Activated CD4-positive, alpha-beta T cell treated with anti-CD3 and anti-CD28 coated beads, Interleukin-2, Interleukin-6, amounts not matched to agents 100 ng/mL and 50 ng/mL, durations not matched to agents 16 hours and 8 hours (primary cell): Measurements from ENCODE around the gene USP5.
A peak's percentile ranks its signal among the peaks of the same experiment; 100 is the strongest.
"Not testable (repeated sequence)": the region's sequence is repeated elsewhere in the genome, so short reads cannot be mapped to it uniquely, and the experiment has no call there.

Source experiments
- DNase-seq: peaks from one replicate; pipeline ENCODE4 v3.0.0-alpha.2; 2020

The USP5 gene

DNA sequence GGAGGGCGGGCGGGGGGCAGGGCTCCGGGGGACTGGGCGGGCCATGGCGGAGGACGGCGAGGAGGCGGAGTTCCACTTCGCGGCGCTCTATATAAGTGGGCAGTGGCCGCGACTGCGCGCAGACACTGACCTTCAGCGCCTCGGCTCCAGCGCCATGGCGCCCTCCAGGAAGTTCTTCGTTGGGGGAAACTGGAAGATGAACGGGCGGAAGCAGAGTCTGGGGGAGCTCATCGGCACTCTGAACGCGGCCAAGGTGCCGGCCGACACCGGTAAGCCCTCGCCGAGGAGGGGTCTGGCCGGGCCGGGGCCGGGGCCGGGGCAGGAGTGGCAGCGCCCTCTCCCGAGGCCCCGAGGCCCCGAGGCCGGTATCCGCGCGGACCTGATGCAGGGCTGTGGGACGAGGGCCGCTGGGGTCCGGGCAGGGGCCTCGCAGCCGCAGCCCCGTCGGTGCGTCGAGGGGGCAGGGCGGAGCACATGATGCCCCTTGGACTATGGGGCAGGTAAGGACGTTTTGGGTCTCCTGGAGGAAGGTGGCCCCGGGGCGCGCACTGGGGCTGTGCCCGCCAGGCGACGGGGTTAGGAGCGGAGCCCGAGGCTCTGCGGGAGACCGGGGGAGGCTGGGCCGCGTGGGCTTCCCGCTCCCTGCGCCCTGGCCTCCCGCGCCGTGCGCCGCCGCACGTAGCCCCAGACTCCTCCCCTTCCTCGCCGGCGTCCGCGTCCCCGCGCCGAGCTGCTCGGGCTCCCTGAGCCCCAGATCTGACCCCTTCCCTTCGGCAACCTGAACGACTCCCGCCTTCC lies 15.7 kb downstream of the USP5 start, which contains the start of gene TPI1:
TSS of gene TPI1 (plus strand) at position 119 of the 798 bp plus-strand sequence. CDS start at position 155, 36 bp downstream.
- peak; percentile 91 for DNase-seq

DNA sequence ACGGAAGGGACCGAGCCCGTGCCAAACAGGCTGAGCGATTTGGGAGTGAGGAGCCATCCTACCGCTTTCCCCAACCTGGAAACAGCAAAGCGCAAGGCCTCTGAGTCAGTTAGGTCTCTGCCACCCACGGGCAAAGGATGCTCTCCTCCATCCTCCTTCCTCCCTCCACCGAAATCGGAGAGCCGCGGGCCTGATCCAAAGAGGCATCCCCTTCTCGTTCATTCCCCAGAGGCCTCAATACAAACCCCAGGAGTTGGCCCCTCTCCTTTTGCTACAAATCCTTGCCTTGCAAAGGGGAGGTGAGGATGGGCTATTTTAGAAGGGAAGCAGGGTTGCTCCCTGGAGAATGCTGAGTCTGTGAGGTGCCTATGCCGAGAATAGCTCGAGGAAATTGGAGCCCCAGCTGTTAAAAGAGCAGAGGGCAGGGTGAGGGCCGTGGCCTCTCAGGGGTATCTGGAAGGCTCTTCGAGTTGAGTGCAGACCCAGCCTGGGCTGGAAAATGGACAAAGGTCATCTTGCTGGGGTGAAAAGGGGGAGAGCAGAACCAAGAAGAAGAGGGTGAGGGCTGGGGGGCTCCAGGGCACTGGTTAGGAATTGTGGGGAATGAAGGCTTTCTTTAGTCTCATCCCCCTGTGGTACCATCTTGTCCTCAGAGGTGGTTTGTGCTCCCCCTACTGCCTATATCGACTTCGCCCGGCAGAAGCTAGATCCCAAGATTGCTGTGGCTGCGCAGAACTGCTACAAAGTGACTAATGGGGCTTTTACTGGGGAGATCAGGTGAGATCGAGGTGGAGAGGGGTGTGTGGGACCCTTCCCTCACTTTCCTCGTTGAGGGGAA lies 16.5 kb downstream of the USP5 start:
- peak; percentile 15 for DNase-seq

DNA sequence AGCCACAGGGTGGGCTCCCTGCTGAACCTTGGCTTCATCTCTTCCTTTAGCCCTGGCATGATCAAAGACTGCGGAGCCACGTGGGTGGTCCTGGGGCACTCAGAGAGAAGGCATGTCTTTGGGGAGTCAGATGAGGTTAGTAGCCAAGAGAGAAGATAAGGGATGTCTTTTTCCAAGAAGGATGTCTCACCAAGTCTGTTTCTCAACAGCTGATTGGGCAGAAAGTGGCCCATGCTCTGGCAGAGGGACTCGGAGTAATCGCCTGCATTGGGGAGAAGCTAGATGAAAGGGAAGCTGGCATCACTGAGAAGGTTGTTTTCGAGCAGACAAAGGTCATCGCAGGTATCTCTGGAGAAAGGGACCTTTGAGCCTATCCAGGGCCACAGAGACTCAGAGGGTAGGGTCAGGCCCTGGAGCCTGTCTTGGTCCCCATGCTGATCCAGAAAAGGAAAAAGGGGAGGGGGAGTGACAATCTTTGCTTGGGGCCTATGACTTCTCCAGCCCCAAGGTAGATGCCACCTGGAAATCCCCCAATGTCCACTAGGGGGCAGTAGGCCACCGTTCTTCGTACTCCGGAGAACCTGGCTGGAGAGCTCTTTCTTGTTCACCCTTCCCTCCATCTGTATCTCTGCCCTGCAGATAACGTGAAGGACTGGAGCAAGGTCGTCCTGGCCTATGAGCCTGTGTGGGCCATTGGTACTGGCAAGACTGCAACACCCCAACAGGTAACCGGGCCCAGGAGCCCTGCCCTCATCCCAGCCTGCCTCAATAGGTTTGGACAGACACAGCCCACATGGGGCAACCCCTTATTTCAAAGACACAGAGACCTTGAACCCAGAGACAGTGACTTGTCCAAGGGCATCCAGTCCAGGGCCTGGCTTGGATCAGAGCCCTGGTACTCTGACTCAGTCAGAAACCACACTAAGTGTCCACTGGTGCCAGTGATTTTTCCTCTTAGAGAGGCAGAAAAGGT lies 17.4 kb downstream of the USP5 start:
- peak; percentile 90 for DNase-seq

GRCh38 chr12:6870304-6870703 lies 18.4 kb downstream of the USP5 start:
- DNase-seq: not testable (repeated sequence)

GRCh38 chr12:6871052-6871957 lies 19.4 kb downstream of the USP5 start:
- peak; percentile 65 for DNase-seq

GRCh38 chr12:6872073-6873048 lies 20.4 kb downstream of the USP5 start:
- DNase-seq: peak; percentile 90

- DNase-seq: peak; percentile 99
These were observed 21.4 kb downstream of the USP5 start, which contains the start of gene SPSB2 for GRCh38 chr12:6873094-6874014. SPSB2 (minus strand) TSS chr12:6873303; CDS start chr12:6872901, 402 bp downstream.

DNA sequence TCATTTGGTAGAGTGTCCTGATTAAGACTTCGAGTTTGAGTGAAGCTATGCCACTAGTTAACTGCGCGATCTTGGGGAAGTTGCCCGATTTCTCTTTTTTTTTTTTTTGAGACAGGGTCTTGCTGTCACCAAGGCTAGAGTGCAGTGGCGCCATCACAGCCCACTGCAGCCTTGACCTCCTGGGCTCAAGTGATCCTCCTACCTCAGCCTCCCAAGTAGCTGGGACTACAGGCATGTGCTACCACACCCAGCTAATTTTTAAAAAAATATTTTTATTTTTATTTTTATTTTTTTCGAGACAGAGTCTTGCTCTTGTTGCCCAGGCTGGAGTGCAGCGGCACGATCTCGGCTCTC lies 22.0 kb downstream of the USP5 start:
- not testable (repeated sequence) for DNase-seq

DNA sequence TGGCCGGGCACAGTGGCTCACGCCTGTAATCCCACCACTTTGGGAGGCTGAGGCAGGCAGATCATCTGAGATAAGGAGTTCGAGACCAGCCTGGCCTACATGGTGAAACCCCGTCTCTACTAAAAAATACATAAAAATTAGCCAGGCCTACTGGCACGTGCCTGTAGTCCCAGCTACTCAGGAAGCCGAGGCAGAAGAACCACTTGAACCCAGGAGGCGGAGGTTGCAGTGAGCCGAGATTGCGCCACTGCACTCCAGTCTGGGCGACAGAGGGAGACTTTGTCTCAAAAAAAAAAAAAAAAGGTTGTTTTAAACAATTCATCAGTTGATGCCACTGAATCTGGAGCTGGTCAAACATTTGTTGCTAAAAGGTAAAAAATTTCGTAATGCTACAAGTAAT lies 27.9 kb downstream of the USP5 start:
- DNase-seq: not testable (repeated sequence)

DNA sequence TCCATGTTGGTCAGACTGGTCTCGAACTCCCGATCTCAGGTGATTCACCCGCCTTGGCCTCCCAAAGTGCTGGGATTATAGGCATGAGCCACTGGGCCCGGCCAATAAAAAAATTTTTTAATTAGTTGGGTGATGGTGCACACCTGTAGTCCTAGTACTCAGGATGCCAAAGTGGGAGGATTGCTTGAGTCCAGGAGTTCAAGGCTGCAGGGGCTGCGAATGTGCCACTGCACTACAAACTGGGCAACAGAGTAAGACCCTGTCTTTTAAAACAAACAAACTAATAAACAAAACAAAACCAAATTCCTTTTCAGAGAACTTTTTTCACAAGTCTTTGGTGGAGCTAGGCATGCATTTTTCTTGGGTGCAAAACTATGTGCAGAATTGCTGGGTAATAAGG lies 31.3 kb downstream of the USP5 start:
- DNase-seq: no peak

GRCh38 chr12:6883683-6884082 lies 31.7 kb downstream of the USP5 start:
- no peak for DNase-seq

DNA sequence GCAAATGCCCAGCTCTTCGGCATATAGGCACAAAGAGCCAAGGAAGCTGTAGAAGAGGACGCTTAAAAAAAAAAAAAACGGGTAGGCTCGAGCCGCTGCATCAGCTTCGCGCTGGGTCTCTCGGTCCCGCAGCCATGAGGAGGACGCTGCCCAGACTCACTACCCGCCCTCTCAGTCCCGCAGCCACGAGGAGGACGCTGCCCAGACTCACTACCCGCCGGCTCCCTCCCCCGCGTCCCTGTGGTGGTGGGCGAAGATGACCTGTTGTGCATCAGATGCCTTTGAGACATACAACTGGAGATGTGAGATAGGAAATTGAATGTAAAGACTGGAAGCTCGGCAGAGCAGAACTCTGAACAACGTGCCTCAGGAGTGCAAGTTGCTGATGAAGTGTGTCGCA lies 32.6 kb downstream of the USP5 start:
- DNase-seq: no peak

DNA sequence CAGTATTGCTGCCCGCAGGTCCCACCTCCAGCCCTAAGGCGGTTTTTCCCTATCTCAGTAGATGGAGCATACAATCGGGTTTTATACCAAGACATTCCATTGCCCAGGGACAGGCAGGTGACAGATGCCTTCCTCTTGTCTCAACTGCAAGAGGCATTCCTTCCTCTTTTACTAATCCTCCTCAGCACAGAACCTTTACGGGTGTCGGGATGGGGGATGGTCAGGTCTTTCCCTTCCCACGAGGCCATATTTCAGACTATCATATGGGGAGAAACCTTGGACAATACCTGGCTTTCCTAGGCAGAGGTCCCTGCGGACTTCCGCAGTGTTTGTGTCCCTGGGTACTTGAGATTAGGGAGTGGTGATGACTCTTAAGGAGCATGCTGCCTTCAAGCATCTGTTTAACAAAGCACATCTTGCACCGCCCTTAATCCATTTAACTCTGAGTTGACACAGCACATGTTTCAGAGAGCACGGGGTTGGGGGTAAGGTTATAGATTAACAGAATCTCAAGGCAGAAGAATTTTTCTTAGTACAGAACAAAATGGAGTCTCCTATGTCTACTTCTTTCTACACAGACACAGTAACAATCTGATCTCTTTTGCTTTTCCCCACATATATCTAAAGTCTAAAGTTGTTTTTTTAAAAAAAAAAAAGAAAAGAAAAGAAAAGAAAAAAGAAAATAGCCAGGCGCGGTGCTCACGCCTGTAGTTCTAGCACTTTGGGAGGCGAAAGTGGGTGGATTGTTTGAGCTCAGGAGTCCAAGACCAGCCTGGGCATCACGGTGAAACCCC lies 34.5 kb downstream of the USP5 start:
- not testable (repeated sequence) for DNase-seq

- DNase-seq: no peak
These were observed 35.5 kb downstream of the USP5 start for GRCh38 chr12:6887460-6887859.

DNA sequence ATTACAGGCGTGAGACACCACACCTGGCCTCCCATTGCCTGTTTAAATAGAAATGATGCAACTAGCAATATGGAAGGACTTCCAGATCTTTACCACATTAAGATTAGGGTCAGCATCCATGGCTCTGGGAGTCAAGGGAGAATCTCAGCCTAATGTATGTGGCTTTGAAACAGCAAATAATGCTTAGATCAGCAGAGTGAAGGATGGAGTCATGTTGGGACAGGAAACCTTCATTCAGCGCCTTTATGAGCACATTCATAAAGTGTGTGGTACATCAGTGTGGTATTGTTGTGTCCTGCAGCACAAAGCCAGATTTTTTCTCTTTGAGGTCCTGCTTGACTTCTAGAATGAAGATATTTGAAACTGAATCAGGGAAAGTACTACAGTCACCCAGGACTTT lies 36.4 kb downstream of the USP5 start:
- DNase-seq: peak; percentile 21

- not testable (repeated sequence) for DNase-seq
These were observed 36.8 kb downstream of the USP5 start for GRCh38 chr12:6888794-6889193.

DNA sequence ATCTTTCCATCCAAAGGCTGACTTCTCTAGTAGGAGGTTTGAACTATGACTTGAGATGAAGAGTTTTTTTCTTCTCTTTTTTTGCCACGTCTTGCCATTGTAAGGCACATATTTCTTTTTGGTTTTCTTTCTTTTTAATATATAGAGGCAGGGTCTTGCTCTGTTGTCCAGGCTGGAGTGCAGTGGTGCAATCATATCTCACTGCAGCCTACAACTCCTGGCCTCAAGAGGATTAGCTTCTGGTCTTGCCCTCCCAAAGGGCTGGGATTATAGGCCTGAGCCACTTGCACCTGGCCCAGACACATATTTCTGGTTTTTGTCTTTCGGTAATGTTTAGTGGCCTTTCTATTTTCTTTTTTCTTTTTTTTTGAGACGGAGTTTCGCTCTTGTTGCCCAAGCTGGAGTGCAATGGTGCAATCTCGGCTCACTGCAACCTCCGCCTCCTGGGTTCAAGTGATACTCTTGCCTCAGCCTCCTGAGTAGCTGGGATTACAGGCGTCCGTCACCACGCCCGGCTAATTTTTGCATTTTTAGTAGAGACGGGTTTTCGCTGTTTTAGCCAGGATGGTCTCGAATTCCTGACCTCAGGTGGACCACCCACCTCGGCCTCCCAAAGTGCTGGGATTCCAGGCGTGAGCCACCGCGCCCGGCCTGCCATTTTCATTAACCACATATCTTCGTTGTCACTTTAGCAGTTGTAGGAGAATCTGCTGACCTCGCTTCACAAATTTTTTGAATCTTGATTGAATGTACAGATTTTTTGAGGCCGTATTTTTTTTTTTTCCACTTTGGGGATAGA lies 38.0 kb downstream of the USP5 start:
- not testable (repeated sequence) for DNase-seq
